NCI-H1092 (cell line): ENCODE data around the gene WDR89.
A peak's percentile ranks its signal among the peaks of the same experiment; 100 is the strongest.
"Not testable (repeated sequence)": the region's sequence is repeated elsewhere in the genome, so short reads cannot be mapped to it uniquely, and the experiment has no call there.

Experiments
- DNase-seq: peaks from one replicate; lab custom pipeline; 2025; lab: John Stamatoyannopoulos, UW

Gene WDR89

GRCh38 chr14:63654346-63654745 is 12.7 kb upstream of the WDR89 start:
- DNase-seq = no peak

- no peak for DNase-seq
Observed at GRCh38 chr14:63652406-63652805, 10.7 kb upstream of the WDR89 start.

DNA sequence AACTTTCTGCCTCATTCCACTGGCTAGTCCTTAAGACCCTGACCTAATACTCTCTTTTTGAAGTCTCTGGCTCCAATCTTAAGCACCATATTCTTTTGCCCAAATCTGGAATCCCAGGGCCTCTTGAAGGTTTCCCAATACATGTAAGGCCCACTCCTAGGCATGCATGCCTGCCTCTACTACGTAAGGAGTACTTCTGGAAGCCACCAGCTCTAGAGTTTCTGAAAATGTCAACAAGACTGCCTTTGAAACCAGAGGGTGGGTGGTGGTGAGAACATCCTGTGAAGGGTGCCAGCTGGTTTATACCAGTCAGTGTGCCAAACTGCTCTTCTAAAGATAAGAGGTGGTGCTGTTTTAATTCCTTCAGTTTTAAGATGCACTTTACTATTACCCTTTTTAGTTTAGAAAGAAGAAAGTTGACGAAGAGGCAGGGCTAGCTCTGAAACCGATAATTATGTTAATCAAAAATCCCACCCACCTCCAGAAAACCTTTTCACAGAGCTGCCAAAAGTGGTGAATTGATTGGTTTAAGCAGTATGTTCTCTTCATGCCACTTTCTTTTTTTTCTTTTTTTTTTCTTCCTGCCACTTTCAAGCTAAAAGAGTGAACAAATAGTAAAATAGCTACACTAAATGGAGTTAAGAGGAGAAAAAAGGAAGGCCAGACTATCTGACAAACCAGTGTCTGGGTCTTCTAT is 8.7 kb upstream of the WDR89 start:
- no peak for DNase-seq

GRCh38 chr14:63647696-63648410 is 6.2 kb upstream of the WDR89 start:
- no peak for DNase-seq

GRCh38 chr14:63644741-63645140 is 3.1 kb upstream of the WDR89 start:
- no peak for DNase-seq

- no peak for DNase-seq
Observed at GRCh38 chr14:63642656-63643382, 1.1 kb upstream of the WDR89 start.

- DNase-seq = peak; percentile 96
Observed at GRCh38 chr14:63642229-63642611, 549 bp upstream of the WDR89 start.

DNA sequence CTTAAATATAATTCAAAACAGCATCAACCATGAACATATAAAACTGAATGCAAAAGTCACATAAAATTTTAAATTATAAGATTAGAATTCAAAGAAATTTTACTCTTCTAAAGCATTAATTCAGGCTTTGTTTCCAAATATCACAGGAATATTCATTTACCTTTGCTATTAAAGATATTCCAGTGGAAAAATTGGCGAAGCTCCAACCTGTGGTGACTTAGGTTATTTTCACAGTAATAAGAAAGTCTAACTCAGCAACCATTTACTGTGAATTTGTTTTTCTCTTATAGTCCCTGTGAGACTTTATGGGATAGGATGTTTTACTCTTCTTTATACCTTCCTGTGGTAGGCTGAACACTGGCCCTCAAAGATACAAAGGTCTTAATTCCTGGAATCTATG is 3.2 kb downstream of the WDR89 start:
- DNase-seq = no peak

- not testable (repeated sequence) for DNase-seq
Observed at GRCh38 chr14:63636094-63636635, 5.5 kb downstream of the WDR89 start.

DNA sequence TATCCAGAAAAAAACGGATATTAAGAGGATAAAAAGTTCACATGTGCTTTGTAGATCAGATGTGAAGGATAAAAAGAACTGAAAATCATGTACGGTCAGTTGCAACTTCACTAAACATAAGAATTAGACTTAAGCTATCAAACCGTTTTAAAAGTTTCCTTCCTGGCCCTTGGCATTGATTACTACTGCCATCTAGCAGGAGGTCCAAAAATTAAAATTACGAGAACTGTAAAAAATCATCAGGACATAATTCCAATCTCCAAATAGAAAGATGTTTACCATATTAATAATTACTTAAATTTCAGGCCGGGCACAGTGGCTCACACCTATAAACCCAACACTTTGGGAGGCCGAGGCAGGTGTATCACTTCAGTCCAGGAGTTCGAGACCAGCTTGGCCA is 7.9 kb downstream of the WDR89 start:
- DNase-seq = no peak

GRCh38 chr14:63632932-63633514 is 8.6 kb downstream of the WDR89 start:
- no peak for DNase-seq

GRCh38 chr14:63624701-63625100 is 17.0 kb downstream of the WDR89 start:
- DNase-seq = no peak

GRCh38 chr14:63624203-63624602 is 17.5 kb downstream of the WDR89 start:
- no peak for DNase-seq

DNA sequence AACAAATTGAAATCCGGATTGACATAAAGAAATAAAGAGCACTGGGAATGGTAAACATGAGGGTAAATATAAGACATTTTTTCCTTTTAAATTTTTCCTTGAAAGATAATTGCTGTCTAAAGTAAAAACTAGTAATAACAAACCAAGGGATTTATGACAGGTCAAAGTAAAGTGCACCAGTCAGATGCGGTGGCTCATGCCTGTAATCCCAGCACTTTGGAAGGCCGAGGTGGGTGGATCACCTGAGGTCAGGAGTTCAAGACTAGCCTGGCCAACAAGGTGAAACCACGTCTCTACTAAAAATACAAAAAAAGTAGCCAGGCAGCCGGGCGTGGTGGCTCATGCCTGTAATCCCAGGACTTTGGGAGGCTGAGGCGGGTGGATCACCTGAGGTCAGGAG is 19.7 kb downstream of the WDR89 start:
- DNase-seq = not testable (repeated sequence)

DNA sequence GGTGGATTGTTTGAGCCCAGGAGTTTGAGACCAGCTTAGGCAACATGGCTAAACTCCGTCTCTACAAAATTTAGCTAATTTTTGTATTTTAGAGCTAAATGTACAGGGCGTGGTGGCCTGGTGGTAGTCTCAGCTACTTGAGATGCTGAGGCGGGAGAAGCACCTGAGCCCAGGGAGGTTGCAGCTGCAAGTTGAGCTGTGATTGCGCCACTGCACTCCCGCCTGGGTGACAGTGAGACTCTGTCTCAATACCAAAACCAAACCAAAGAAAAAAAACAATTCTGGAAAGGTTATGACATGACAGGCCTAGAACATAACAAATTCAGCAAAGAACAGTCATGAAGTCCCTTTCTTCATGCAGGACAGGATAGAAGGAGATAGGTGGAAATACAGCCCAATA is 25.7 kb downstream of the WDR89 start:
- no peak for DNase-seq

- no peak for DNase-seq
Observed at GRCh38 chr14:63614679-63615363, 26.9 kb downstream of the WDR89 start.

DNA sequence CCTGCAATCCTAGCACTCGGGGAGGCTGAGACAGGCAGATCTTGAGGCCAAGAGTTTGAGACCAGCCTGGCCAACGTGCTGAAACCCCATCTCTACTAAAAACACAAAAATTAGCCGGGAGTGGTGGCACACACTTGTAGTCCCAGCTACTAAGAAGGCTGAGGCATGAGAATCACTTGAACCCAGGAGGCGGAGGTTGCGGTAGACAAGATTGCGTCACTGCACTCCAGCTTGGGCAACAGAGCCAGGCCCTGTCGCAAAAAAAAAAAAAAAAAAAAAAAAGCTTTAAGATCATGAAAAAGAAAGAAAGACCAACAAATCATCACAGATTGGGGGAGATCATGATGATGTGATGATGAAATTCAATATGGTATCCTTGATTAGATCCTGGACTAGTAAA is 30.6 kb downstream of the WDR89 start:
- no peak for DNase-seq

DNA sequence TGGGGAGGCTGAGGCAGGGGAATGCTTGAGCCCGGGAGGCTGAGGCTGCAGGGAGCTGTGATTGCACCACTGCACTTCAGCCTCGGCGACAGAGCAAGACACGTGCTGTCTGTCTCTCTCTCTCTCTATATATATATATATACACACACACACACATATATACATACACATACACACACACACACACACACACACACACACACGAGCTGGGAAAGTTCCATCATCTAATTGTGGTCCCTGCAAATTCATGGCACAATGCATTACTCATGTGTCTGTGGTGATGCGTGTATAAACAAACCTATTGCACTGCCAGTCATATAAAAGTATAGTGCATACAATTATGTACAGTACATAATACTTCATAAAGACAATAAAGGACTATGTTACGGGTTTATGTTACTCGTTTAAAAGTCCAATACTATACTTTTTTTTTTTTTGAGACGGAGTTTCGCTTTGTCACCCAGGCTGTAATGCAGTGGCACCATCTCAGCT is 36.6 kb downstream of the WDR89 start:
- DNase-seq = no peak

GRCh38 chr14:63604626-63605025 is 37.0 kb downstream of the WDR89 start:
- DNase-seq = no peak

DNA sequence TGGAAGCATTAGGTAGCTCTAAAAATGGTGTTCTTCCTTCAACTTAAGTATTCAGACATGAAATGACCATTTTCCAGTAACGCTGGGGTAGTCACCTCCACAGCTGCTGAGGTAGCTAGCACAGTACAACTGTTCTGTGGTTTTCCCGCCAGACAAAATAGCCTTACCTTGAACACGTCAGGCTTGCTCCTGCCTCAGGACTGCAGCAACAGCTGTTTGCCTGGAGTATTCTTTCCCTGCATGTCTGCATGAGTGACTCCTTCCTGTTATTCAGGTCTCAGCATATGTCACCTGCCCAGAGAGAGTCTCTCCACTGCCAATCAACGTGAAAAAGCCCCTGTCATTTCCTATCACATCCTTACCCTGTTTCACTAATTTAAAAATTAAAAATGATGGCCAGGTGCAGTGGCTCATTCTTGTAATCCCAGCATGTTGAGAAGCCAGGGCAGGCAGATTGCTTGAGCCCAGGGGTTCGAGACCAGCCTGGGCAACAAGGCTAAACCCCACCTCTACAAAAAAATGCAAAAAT is 37.9 kb downstream of the WDR89 start:
- DNase-seq = no peak

GRCh38 chr14:63598807-63599206 is 42.9 kb downstream of the WDR89 start:
- DNase-seq = no peak
